ENCODE data around the gene GRIA1.

GRIA1 gene

GRCh38 chr5:153552886-153553285, 62.4 kb downstream of the GRIA1 start:
- DNase-seq: no peak

GRCh38 chr5:153555420-153556114, 65.1 kb downstream of the GRIA1 start:
- no peak for DNase-seq

DNA sequence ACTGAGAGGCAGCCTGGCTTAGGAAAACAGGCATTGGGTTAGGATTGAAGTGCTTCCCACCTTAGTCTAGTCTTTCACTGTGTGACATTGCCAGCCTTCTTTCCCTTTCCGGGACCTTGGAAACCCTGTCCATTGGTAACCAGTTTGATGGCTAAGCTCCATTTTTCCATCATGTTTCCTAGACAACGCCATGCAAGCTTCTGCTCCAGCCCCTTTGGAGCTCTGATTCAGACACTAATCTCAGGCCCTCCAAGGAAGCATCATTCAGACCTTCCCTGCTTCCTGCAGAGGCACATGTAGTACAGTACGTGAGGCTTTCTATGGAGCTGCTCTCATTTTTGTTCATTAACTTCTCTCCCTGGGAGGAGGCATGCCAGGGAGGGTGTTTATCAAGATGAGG, 68.5 kb downstream of the GRIA1 start:
- no peak for DNase-seq

GRCh38 chr5:153559926-153560325, 69.5 kb downstream of the GRIA1 start:
- no peak for DNase-seq

DNA sequence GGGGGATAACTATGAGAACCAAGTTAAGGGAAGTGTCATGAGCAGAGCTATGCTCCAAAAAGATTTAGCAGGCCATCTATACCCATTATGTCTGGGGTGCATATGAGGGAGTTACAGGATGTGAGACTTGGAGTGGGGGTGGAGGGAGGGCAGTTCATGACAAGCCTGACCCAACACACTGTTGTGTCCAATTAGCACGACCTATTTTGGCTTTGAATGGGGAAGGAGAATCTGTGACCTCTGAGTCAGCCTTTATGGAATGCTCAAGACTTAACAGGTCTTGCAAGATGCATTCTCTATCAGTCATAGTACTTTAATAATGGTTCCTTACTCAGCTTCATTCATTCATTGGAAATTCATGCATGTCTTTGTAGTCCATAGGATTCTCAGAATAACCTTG, 71.7 kb downstream of the GRIA1 start:
- no peak for DNase-seq

DNA sequence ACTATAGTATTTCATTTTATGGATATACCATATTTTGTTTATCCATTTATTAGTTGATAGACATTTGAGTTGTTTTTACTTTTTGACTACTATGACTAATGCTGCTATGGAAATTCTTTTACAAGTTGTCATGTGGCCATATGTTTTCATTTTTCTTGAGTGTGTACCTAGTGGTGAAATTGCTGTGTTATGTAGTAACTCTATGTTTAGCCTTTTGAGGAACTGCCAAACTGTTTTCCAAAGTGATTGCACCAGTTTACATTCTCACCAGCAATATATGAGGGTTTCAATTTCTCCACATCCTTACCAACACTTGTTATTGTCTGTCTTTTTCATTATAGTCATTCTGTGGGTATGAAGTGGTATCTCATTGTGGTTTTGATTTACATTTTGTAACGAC, 75.4 kb downstream of the GRIA1 start:
- DNase-seq: no peak

DNA sequence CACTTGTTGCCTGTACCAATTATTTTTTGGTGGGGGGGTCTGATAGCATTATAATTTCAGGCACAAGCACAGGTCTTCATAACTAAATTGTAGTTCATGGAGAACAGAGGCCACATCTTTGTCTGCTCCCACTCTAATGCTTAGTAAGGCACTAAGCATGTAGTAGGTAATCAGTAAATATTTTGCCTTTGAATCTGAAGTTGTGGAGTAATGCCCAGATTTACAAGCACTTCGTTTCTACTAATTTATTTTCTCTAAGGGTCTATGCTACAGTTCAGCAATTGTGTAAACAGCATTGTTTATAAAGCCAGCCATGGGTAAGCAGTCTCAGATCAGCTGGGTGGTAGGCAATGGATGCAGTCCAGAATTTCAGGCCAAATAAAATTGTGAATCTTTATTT, 78.6 kb downstream of the GRIA1 start:
- no peak for DNase-seq

DNA sequence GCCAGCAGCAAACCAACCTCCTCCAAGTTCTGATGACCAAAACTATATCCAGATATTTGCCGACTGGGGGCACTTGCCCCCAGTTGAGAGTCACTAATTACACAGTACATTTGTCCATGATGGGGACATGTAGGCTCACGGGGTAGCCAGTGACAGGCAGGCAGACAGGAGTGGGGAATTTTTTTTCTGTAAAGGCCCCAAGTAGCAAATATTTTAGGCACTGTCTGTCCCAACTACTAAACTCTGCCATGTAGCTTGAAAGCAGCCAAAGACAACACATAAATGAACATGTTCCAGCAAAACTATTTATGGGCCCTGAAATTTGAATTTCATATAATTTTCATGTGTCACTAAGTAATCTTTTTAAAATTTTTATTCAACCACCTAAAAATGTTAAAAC, 80.7 kb downstream of the GRIA1 start:
- DNase-seq: no peak

DNA sequence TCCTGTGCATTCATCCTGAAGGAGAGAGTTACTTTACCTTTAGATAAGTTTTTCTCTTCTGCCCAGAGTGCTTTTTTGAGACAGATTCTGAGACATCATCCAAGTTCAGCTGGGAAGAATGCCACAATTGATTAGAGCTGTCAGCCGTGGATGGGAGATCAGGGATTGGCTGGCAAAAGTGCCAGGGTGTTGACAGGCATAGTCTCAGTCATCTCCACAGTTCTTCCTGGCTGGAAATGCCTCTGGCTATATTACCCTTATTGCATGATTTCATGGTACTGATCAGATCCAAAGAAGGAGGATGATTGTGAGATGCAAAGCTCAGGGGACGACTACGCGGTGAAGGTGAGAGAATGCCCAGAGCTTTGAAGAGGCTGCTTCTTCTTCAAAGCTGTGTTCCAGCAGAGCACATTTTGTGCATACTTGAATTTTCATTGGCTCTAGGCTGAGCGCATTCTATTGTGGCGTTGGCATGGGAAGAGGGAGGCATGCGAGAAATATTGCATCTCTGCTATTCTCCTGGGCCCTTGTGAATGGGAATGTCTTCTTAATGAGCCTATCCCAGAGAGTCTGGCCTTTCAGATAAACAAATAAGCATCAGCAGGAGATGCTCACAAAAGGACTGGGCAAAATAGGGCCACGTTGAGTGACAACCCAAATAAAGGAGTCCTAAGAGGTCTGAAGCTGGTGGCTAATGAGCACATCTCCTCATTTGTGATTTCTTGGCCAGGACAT, 82.1 kb downstream of the GRIA1 start:
- no peak for DNase-seq

GRCh38 chr5:153573326-153574033, 83.0 kb downstream of the GRIA1 start:
- no peak for DNase-seq

DNA sequence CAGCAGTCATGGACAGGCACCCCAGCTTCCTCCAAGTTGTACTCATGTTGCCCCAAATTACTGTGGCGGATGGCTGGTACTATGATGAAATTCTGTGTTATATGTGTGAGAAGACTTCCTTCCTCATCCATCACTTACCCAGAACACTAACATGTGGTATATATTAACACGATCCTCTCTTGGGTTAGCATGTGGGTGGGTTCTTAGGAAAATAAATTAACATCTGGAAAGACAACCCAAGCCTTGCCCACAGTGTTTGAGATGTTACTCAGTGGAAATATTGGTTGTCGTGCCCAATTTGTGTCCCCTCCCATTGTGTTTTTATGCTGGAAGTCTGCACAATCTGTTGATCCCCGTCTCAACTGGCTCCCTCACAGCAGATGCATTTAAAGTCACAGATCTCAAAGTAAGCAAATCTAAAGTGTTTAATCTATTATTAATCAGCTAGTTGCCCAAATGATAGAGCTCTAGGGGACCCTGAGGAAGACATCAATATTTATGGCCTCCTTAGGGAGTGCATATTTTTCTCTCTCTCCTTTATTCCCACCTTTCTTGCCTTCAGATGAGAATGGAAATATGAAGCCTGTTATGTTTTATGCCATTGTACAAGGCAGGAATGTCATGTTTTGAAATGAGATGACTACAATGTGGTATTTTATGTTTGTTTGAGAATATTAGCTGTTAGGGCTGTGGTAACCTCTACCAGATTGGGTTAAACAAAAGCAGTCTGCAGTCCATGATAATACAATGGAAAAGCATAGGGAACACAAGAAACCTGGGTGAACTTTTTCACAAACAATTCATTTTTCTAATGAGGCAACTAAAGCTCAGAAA, 93.9 kb downstream of the GRIA1 start:
- no peak for DNase-seq

- DNase-seq: no peak
Measured at GRCh38 chr5:153584960-153585359, 94.5 kb downstream of the GRIA1 start.

DNA sequence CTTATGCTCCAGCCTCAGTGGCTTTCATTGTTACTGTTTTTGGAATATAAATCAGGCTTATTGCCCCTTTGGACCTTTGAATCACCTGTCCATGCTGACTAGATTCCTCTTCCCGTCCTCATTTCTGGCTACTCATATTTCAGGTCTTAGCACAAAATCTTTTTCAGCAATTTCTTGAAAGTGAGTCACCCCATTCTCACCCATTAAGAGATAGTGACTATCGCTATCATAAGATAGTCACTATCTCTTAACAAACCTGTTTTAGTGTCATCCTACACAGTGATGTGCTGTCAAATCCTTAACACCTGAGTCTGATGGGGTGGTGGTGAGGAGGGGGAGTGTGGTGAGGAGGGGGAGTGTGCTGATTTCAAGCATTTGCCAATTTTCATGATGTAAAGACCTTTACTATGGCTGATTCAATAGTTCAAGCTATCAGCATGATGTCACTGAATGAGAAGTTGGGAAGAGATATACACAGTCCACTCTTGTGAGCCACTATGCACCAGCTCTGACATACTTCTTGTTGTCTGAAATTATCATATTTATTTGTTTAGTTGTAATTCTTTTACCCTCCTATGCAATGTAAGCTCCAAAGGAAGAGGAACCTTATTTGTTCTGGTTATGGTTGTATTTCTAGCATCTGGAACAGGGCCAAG, 95.3 kb downstream of the GRIA1 start:
- no peak for DNase-seq

GRCh38 chr5:153592081-153592480, 101.6 kb downstream of the GRIA1 start:
- no peak for DNase-seq

GRCh38 chr5:153594785-153595184, 104.3 kb downstream of the GRIA1 start:
- no peak for DNase-seq

GRCh38 chr5:153598099-153598498, 107.6 kb downstream of the GRIA1 start:
- no peak for DNase-seq

- DNase-seq: no peak
Measured at GRCh38 chr5:153601377-153601776, 110.9 kb downstream of the GRIA1 start.

- DNase-seq: no peak
Measured at GRCh38 chr5:153605386-153605785, 114.9 kb downstream of the GRIA1 start.

DNA sequence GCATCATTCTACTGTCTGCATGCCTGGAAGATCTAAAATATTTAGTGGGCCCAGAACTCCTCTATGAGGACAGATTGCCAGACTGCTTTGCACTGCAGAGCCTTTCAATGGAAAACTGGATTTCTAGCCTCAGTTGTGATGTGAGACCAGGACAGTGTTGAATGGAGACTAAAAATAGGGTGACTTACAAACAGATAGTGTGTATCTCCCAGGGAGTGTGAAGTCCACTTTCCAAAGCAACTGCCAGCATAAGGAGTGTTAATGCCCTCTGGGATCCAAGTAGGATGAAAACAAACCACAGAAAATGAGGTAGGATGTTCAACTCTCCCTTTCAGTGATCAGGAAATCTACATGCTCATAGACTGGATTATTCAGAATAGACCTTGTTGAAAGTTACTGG, 119.5 kb downstream of the GRIA1 start:
- no peak for DNase-seq

GRCh38 chr5:153610811-153611210, 120.3 kb downstream of the GRIA1 start:
- DNase-seq: no peak

DNA sequence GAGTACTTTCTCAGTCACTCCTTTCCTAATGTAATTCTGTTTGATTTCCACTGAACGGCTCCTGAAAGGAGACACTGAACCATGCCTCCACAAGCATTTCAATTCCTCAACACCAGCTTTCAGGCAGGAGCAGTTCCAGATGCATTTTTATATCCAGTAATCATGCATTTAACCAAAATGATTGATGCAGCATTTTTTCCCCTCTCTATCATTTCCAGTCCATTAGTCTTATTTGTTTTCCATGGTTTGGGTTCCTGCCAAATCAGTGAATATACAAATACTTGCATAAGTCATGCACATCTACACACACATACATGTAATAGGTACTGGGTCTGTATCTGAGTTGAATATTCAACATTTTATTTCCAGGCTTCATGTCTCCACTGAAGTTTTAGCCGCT, 122.7 kb downstream of the GRIA1 start:
- no peak for DNase-seq

DNA sequence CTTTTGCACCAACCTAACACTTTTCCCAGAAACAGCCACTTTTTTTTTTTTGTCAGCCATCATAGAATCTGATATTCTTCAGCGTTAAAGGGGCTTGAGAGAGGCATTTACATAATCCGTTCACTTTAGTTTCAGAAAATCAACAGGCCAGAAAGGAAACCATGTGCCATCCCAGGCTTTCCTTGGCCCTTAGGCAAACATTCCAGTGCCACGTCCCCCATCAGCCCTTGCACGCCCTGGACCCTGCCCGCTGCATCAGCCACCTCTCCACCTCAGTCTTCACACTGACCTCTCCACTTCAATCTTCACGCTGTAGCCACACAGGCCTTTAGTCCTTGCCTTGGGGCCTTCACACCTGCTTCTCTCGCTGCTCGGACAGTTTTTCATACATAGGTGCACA, 123.2 kb downstream of the GRIA1 start:
- no peak for DNase-seq

DNA sequence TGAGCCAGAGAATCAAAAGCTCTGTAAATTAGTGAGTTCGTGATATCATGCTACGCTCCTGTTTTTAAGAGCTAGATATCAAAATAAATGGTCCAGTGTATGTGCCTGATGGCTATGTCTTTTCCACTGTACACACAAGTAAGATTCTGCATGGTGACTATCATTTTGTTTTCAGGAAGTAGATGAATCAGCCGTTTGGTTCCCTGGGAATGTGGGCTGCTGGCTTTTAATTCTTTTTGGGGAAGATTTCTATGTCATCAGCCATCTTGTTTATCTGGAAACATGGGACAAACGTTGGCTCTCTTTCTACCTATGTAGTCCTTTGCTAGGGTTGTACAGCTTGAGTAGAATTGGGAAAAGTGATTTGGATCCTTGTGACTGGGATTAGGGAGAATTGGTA, 126.7 kb downstream of the GRIA1 start:
- DNase-seq: no peak
